WTC11 (cell line): ENCODE data around the gene OBSL1. TPM values are rescaled to one million over a fixed set of nuclear protein-coding genes. Genes with fewer than 3 reads are reported as not detected.
A peak's percentile ranks its signal among the peaks of the same experiment; 100 is the strongest.

Experiments used
- ATAC-seq: fragments of 200-7000 bp; cut with Tn5 transposase; 2 replicates; pipeline ENCODE4 v1.10.0; 2021; ENCODE audit warnings: mild to moderate bottlenecking, moderate library complexity
- CTCF ChIA-PET: fragments of 300-600 bp; sonication (Branson Sonifier 250); formaldehyde crosslinking; loops from one replicate; lab custom pipeline; 2021; ENCODE audit warnings: antibody characterized with exemption; lab: Charles Lee
- POLR2A ChIA-PET: fragments of 350-600 bp; sonication (Branson Sonifier 250); formaldehyde crosslinking; loops from one replicate; lab custom pipeline; 2021; ENCODE audit warnings: antibody characterized with exemption; lab: Charles Lee
- DNase-seq: peaks from one replicate; pipeline ENCODE4 v3.0.0; 2021; ENCODE audit warnings: low spot score
- H3K27ac Mint-ChIP-seq: 2 replicates; pipeline ENCODE4 v1.8.0; 2021; ENCODE audit warnings: mixed read lengths
- H3K27me3 Mint-ChIP-seq: 2 replicates; pipeline ENCODE4 v1.8.0; 2021; ENCODE audit warnings: low read depth, mild to moderate bottlenecking, moderate library complexity, mixed read lengths
- H3K36me3 Mint-ChIP-seq: 2 replicates; pipeline ENCODE4 v1.8.0; 2021; ENCODE audit warnings: mixed read lengths
- H3K4me1 Mint-ChIP-seq: 2 replicates; pipeline ENCODE4 v1.8.0; 2022; ENCODE audit warnings: mixed read lengths
- H3K4me3 Mint-ChIP-seq: 2 replicates; pipeline ENCODE4 v1.8.0; 2021; ENCODE audit warnings: mild to moderate bottlenecking, moderate library complexity, mixed read lengths
- H3K9me3 Mint-ChIP-seq: 2 replicates; pipeline ENCODE4 v1.8.0; 2021; ENCODE audit warnings: mixed read lengths
- ATF2 ChIP-seq: sonication (generic); formaldehyde crosslinking; IDR thresholded peaks from 2 replicates; pipeline ENCODE4 v1.8.1; 2022; ENCODE audit warnings: low read depth, missing genetic modification reagents, borderline replicate concordance
- ATF6 ChIP-seq: sonication (generic); formaldehyde crosslinking; IDR thresholded peaks from 2 replicates; pipeline ENCODE4 v1.8.1; 2023; ENCODE audit warnings: mild to moderate bottlenecking, missing genetic modification reagents
- E2F1 ChIP-seq: sonication (generic); formaldehyde crosslinking; IDR thresholded peaks from 2 replicates; pipeline ENCODE4 v1.8.0; 2022; ENCODE audit warnings: mild to moderate bottlenecking, missing genetic modification reagents
- FOXP4 ChIP-seq: sonication (generic); formaldehyde crosslinking; IDR thresholded peaks from 2 replicates; pipeline ENCODE4 v1.8.0; 2022; ENCODE audit warnings: mild to moderate bottlenecking, missing genetic modification reagents
- GRHL2 ChIP-seq: fragments of 250-450 bp; sonication (Bioruptor Pico); IDR thresholded peaks from 2 replicates; pipeline ENCODE4 v1.8.0; 2022; ENCODE audit warnings: mild to moderate bottlenecking, moderate library complexity; ENCODE audit not compliant: insufficient replicate concordance, severe bottlenecking
- GTF2I ChIP-seq: fragments of 250-450 bp; sonication (Bioruptor Pico); conservative IDR thresholded peaks from 2 replicates; pipeline ENCODE4 v1.4.0; 2021; ENCODE audit warnings: mild to moderate bottlenecking
- MAX ChIP-seq: sonication (generic); formaldehyde crosslinking; IDR thresholded peaks from 2 replicates; pipeline ENCODE4 v1.8.0; 2022; ENCODE audit warnings: mild to moderate bottlenecking, missing genetic modification reagents
- MLX ChIP-seq: sonication (generic); formaldehyde crosslinking; IDR thresholded peaks from 2 replicates; pipeline ENCODE4 v1.8.1; 2023; ENCODE audit warnings: mild to moderate bottlenecking, missing genetic modification reagents, moderate library complexity
- MYBL2 ChIP-seq: sonication (generic); formaldehyde crosslinking; IDR thresholded peaks from 2 replicates; pipeline ENCODE4 v1.8.1; 2023; ENCODE audit warnings: mild to moderate bottlenecking, moderate library complexity, missing genetic modification reagents
- PREB ChIP-seq: sonication (generic); formaldehyde crosslinking; IDR thresholded peaks from 2 replicates; pipeline ENCODE4 v1.8.1; 2022; ENCODE audit warnings: mild to moderate bottlenecking, missing genetic modification reagents, moderate library complexity, borderline replicate concordance
- SOX15 ChIP-seq: fragments of 250-450 bp; sonication (Bioruptor Pico); IDR thresholded peaks from 2 replicates; pipeline ENCODE4 v1.9.0; 2021; ENCODE audit warnings: mild to moderate bottlenecking
- SP1 ChIP-seq: sonication (generic); formaldehyde crosslinking; conservative IDR thresholded peaks from 2 replicates; pipeline ENCODE4 v1.8.1; 2022; ENCODE audit warnings: missing genetic modification reagents
- ZNF138 ChIP-seq: sonication (generic); formaldehyde crosslinking; conservative IDR thresholded peaks from 2 replicates; pipeline ENCODE4 v1.8.1; 2022; ENCODE audit warnings: mild to moderate bottlenecking, moderate library complexity, missing genetic modification reagents
- ZNF232 ChIP-seq: sonication (generic); formaldehyde crosslinking; IDR thresholded peaks from 2 replicates; pipeline ENCODE4 v1.8.0; 2022; ENCODE audit warnings: mild to moderate bottlenecking, missing genetic modification reagents
- ZNF396 ChIP-seq: fragments of 250-450 bp; sonication (Bioruptor Pico); IDR thresholded peaks from 2 replicates; pipeline ENCODE4 v1.8.0; 2021; ENCODE audit warnings: mild to moderate bottlenecking, moderate library complexity, borderline replicate concordance
- total RNA-seq: library from RNA; stranded (reverse); gene quantifications from 3 replicates; pipeline ENCODE4 v1.2.3, GENCODE V29; 2021

OBSL1 gene
- total RNA-seq, 1 experiment from 2014 or later, result 159 TPM

GRCh38 chr2:219614076-219614860 is 42.9 kb upstream of the OBSL1 start:
- Mint-ChIP-seq H3K9me3 (no peaks in the 10 kb centered on the region), H3K4me3 (no peak overlapping the region), H3K27ac (peak overlapping the region; percentile 9; the same call in 1 of the 2 replicates), H3K4me1 (no peaks in the 10 kb centered on the region), H3K27me3 (no peaks in the 10 kb centered on the region), H3K36me3 (peaks cover 11% of the 10 kb centered on the region)
- CTCF ChIA-PET, result interaction anchor here (0.6 to 2.0 kb wide), 2 partner anchors 28 to 157 kb away, joined by 3 to 7 read pairs; no protein-coding TSS in a partner anchor
- POLR2A ChIA-PET, result no interaction called here
- TF ChIP-seq E2F1 (CRISPR knock-in tag), result no peak
- no peak for ATAC-seq
- no peak for DNase-seq

GRCh38 chr2:219613461-219614070 is 42.2 kb upstream of the OBSL1 start:
- CTCF ChIA-PET, result interaction anchor here (0.6 to 2.0 kb wide), 4 partner anchors 29 to 156 kb away, joined by 3 to 7 read pairs (median 4); no protein-coding TSS in a partner anchor
- POLR2A ChIA-PET, result no interaction called here
- no peak overlapping the region for H3K27ac Mint-ChIP-seq
- no peaks in the 10 kb centered on the region for H3K4me1 Mint-ChIP-seq
- DNase-seq, result no peak
- TF ChIP-seq GRHL2 (CRISPR knock-in tag) (no peak), ATF2 (CRISPR knock-in tag) (no peak), ZNF396 (CRISPR knock-in tag) (no peak)
- TF ChIP-seq, all 79 proteins: peak for 0
- H3K36me3 Mint-ChIP-seq, result peaks cover 12% of the 10 kb centered on the region
- ATAC-seq, result no peak
- H3K4me3 Mint-ChIP-seq, result no peak overlapping the region
- no peaks in the 10 kb centered on the region for H3K27me3 Mint-ChIP-seq
- no peaks in the 10 kb centered on the region for H3K9me3 Mint-ChIP-seq

- Mint-ChIP-seq H3K9me3 (no peaks in the 10 kb centered on the region), H3K27ac (peak overlapping the region; percentile 89; the same call in 1 of the 2 replicates), H3K36me3 (peaks cover 12% of the 10 kb centered on the region), H3K27me3 (no peaks in the 10 kb centered on the region), H3K4me1 (no peaks in the 10 kb centered on the region), H3K4me3 (no peak overlapping the region)
- POLR2A ChIA-PET, result no interaction called here
- CTCF ChIA-PET, result interaction anchor here (1.1 kb wide), 1 partner anchor 53 kb away, joined by 3 read pairs; no protein-coding TSS in a partner anchor
- ATAC-seq (no peak), DNase-seq (no peak)
- no peak for TF ChIP-seq ATF2 (CRISPR knock-in tag)
- TF ChIP-seq SOX15 (CRISPR knock-in tag), result no peak
- no peak for TF ChIP-seq ZNF232
- no peak for TF ChIP-seq ATF6
- TF ChIP-seq SP1 (CRISPR knock-in tag), result no peak
- TF ChIP-seq FOXP4, result no peak
- no peak for TF ChIP-seq MYBL2 (CRISPR knock-in tag)
- no peak for TF ChIP-seq PREB (CRISPR knock-in tag)
- TF ChIP-seq MAX (CRISPR knock-in tag), result no peak
- TF ChIP-seq ZNF138, result no peak
- TF ChIP-seq MLX (CRISPR knock-in tag), result no peak
- no peak for TF ChIP-seq GTF2I (CRISPR knock-in tag)
Measured at GRCh38 chr2:219612577-219613286, 41.4 kb upstream of the OBSL1 start.
